ENCODE results near the gene TRABD2B. TPM values are rescaled to one million over a fixed set of nuclear protein-coding genes. Genes with fewer than 3 reads are reported as not detected.

TRABD2B gene
- total RNA-seq, 1 experiment from 2014 or later, result 0.36 TPM

GRCh38 chr1:47976728-47977127 lies 20.5 kb downstream of the TRABD2B start:
- Mint-ChIP-seq H3K27ac (ENCODE audit: unreplicated experiment) (no peak overlapping the region), H3K4me3 (ENCODE audit: unreplicated experiment) (no peak overlapping the region), H3K4me1 (ENCODE audit: low read depth, unreplicated experiment) (peaks cover 8% of the 10 kb centered on the region), H3K27me3 (ENCODE audit: insufficient read depth, unreplicated experiment) (no peaks in the 10 kb centered on the region), H3K36me3 (ENCODE audit: insufficient read depth, unreplicated experiment) (no peaks in the 10 kb centered on the region), H3K9me3 (ENCODE audit: unreplicated experiment) (peaks cover 9% of the 10 kb centered on the region)
- Histone ChIP-seq H3K9me3 (no peaks in the 10 kb centered on the region), H3K4me3 (ENCODE audit: low read depth, low read length) (no peak overlapping the region), H3K4me1 (no peaks in the 10 kb centered on the region), H3K27me3 (replicated peaks; ENCODE audit: control insufficient read depth, insufficient read depth, low read length) (no peaks in the 10 kb centered on the region), H3K36me3 (ENCODE audit: control insufficient read depth, insufficient read depth, low read length) (no peaks in the 10 kb centered on the region)
- DNase-seq, result no peak
- CTCF ChIA-PET, result no interaction called here
- intact Hi-C loops (cut with micrococcal nuclease; ENCODE audit: unreplicated experiment), result no loop called here
- POLR2A ChIA-PET, result no interaction called here
- no TSS peak for BruUV-seq (replicated peaks)
- TF ChIP-seq CTCF (IDR thresholded peaks at IDR 0.05; ENCODE audit: insufficient read depth in 1 of 2, low read depth in 1 of 2, low read length in 1 of 2, severe bottlenecking in 1 of 2, unreplicated experiment in 1 of 2), result no peak

DNA sequence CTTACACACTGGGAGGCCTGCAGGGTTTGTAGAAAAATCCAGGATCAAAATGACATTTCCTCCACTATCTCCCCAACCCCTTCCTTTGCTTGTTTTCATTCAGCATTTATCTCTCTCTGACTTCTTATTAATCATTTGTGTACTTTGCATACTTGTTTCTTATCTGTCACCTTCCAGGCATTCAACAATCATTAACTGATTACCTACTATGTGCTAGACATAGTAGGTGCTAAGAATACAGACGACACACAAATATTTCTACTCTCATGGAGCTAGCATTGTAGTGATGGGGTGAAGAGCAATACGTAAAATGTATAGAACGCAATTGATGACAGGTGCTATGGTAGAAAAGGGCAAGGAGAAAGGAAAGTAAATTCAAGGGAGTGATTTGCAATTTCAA lies 20.9 kb downstream of the TRABD2B start:
- Mint-ChIP-seq H3K9me3 (ENCODE audit: unreplicated experiment) (peaks cover 9% of the 10 kb centered on the region), H3K4me1 (ENCODE audit: low read depth, unreplicated experiment) (peaks cover 8% of the 10 kb centered on the region), H3K36me3 (ENCODE audit: insufficient read depth, unreplicated experiment) (no peaks in the 10 kb centered on the region), H3K27ac (ENCODE audit: unreplicated experiment) (no peak overlapping the region), H3K4me3 (ENCODE audit: unreplicated experiment) (no peak overlapping the region), H3K27me3 (ENCODE audit: insufficient read depth, unreplicated experiment) (no peaks in the 10 kb centered on the region)
- Histone ChIP-seq H3K27me3 (replicated peaks; ENCODE audit: control insufficient read depth, insufficient read depth, low read length) (no peaks in the 10 kb centered on the region), H3K4me1 (no peaks in the 10 kb centered on the region), H3K4me3 (ENCODE audit: low read depth, low read length) (no peak overlapping the region), H3K9me3 (no peaks in the 10 kb centered on the region), H3K36me3 (ENCODE audit: control insufficient read depth, insufficient read depth, low read length) (no peaks in the 10 kb centered on the region)
- no peak for TF ChIP-seq CTCF (IDR thresholded peaks at IDR 0.05; ENCODE audit: insufficient read depth in 1 of 2, low read depth in 1 of 2, low read length in 1 of 2, severe bottlenecking in 1 of 2, unreplicated experiment in 1 of 2)
- no peak for DNase-seq
- BruUV-seq (replicated peaks), result no TSS peak
- CTCF ChIA-PET, result no interaction called here
- POLR2A ChIA-PET, result no interaction called here
- intact Hi-C loops (cut with micrococcal nuclease; ENCODE audit: unreplicated experiment), result no loop called here

DNA sequence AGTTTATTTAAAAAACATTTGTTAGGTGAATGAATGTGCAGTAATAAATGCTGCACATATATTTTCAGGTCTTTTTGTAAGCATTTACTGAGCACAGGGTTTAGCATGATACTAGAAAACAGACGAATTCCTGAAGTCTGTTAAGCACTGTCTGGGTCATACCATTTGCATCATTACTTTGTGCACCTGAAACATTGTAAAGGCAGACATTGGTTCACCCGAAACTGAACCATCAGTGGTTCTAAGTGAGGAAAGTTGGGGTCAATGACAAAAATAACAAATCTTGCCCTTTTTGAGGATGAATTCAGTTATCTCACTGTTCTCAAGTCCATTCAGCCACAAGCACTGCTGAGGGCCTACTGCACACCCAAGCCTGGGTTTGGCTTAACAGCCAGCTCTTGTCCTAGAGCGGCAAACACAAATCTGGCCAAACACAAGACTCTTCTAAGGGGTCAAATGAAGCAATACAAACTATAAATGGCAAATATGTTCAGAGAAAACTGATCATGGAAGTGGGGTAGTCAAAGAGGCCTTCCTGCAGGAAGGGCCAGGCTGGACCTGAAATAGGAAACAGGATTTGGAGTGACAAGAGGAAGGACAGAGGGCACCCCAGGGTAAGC lies 21.8 kb downstream of the TRABD2B start:
- H3K36me3 ChIP-seq (ENCODE audit: control insufficient read depth, insufficient read depth, low read length), result no peaks in the 10 kb centered on the region
- no peaks in the 10 kb centered on the region for H3K4me1 ChIP-seq
- intact Hi-C loops (cut with micrococcal nuclease; ENCODE audit: unreplicated experiment), result no loop called here
- Mint-ChIP-seq H3K9me3 (ENCODE audit: unreplicated experiment) (peaks cover 2% of the 10 kb centered on the region), H3K4me3 (ENCODE audit: unreplicated experiment) (no peak overlapping the region), H3K4me1 (ENCODE audit: low read depth, unreplicated experiment) (peaks cover 11% of the 10 kb centered on the region), H3K27ac (ENCODE audit: unreplicated experiment) (no peak overlapping the region), H3K36me3 (ENCODE audit: insufficient read depth, unreplicated experiment) (no peaks in the 10 kb centered on the region), H3K27me3 (ENCODE audit: insufficient read depth, unreplicated experiment) (no peaks in the 10 kb centered on the region)
- no peaks in the 10 kb centered on the region for H3K27me3 ChIP-seq (replicated peaks; ENCODE audit: control insufficient read depth, insufficient read depth, low read length)
- ChIA-PET CTCF (no interaction called here), POLR2A (no interaction called here)
- no peak for TF ChIP-seq CTCF (IDR thresholded peaks at IDR 0.05; ENCODE audit: insufficient read depth in 1 of 2, low read depth in 1 of 2, low read length in 1 of 2, severe bottlenecking in 1 of 2, unreplicated experiment in 1 of 2)
- BruUV-seq (replicated peaks), result no TSS peak
- no peak for DNase-seq
- no peaks in the 10 kb centered on the region for H3K9me3 ChIP-seq
- no peak overlapping the region for H3K4me3 ChIP-seq (ENCODE audit: low read depth, low read length)
